Measurements from ENCODE around the gene FTO. TPM values are rescaled to one million over a fixed set of nuclear protein-coding genes. Genes with fewer than 3 reads are reported as not detected.

The FTO gene
- total RNA-seq, 2 donors from 2014 or later, result 72.7 to 73.6 TPM

GRCh38 chr16:53912155-53912554, 208.2 kb downstream of the FTO start:
- no peaks in the 10 kb centered on the region for H3K9me3 ChIP-seq
- H3K27ac ChIP-seq, result no peak overlapping the region
- TF ChIP-seq POLR2A (IDR thresholded peaks at IDR 0.05), result no peak
- TF ChIP-seq CTCF (IDR thresholded peaks at IDR 0.05), result no peak
- no peak for TF ChIP-seq POLR2AphosphoS5 (IDR thresholded peaks at IDR 0.05)
- H3K4me3 ChIP-seq, result no peak overlapping the region
- DNase-seq (ENCODE audit: low spot score), result no peak
- H3K36me3 ChIP-seq, result no peaks in the 10 kb centered on the region
- intact Hi-C loops (cut with DNase I), result loop anchor here (10.0 kb wide), 1 partner anchor 373 kb away; the partner anchor contains the start of gene IRX3
- 93% methylated on average over 2 of the region's 2 CpGs for WGBS
- no peaks in the 10 kb centered on the region for H3K27me3 ChIP-seq (replicated peaks; ENCODE audit: insufficient read depth)
- H3K4me1 ChIP-seq (replicated peaks), result no peaks in the 10 kb centered on the region

DNA sequence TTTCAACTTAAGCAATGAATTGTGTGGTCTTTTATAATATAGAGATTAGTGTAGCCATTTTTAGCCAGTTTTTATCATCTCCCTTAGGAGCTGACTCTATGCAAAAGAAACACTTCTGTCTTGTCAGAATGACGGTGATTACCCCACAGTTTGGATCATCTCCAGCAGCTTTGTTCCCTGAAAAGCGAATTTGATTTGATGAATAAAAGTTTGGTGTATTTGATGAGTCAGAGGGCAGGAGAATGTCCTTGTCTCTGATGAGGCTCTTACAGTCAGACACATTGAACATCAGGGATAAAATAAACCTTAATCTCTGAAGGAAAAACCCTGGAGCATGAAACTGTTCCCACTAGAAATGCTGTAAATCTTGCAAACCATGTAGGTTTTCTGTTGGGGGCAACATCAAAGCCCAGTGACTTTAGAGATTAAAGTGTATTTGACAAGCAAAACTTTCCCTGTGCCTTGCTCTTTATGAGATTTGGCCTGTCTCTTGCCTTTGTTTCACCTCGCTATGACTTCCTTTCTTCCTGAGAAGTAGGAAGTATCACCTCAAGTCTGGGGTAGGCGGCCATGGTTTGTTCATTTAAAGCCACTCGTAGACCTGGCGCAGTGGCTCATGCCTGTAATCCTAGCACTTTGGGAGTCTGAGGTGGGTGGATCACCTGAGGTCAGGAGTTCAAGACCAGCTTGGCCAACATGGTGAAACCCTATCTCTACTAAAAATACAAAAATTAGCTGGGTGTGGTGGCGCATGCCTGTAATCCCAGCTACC, 209.3 kb downstream of the FTO start:
- DNase-seq (ENCODE audit: low spot score), result no peak
- no peaks in the 10 kb centered on the region for H3K36me3 ChIP-seq
- H3K27ac ChIP-seq, result no peak overlapping the region
- no peak for TF ChIP-seq CTCF (IDR thresholded peaks at IDR 0.05)
- no peak for TF ChIP-seq POLR2A (IDR thresholded peaks at IDR 0.05)
- no peak for TF ChIP-seq POLR2AphosphoS5 (IDR thresholded peaks at IDR 0.05)
- 72% methylated on average over 7 of the region's 7 CpGs for WGBS
- intact Hi-C loops (cut with DNase I), result loop anchor here (10.0 kb wide), 1 partner anchor 372 kb away; the partner anchor contains the start of gene IRX3
- no peaks in the 10 kb centered on the region for H3K9me3 ChIP-seq
- H3K4me3 ChIP-seq, result no peak overlapping the region
- no peaks in the 10 kb centered on the region for H3K27me3 ChIP-seq (replicated peaks; ENCODE audit: insufficient read depth)
- H3K4me1 ChIP-seq (replicated peaks), result no peaks in the 10 kb centered on the region

GRCh38 chr16:53913920-53914319, 210.0 kb downstream of the FTO start:
- no peaks in the 10 kb centered on the region for H3K36me3 ChIP-seq
- H3K4me3 ChIP-seq, result no peak overlapping the region
- no peaks in the 10 kb centered on the region for H3K9me3 ChIP-seq
- no peak for DNase-seq (ENCODE audit: low spot score)
- no peaks in the 10 kb centered on the region for H3K4me1 ChIP-seq (replicated peaks)
- WGBS, result 81% methylated on average over 9 of the region's 9 CpGs
- no peak for TF ChIP-seq POLR2AphosphoS5 (IDR thresholded peaks at IDR 0.05)
- no peak for TF ChIP-seq CTCF (IDR thresholded peaks at IDR 0.05)
- TF ChIP-seq POLR2A (IDR thresholded peaks at IDR 0.05), result no peak
- H3K27ac ChIP-seq, result no peak overlapping the region
- no peaks in the 10 kb centered on the region for H3K27me3 ChIP-seq (replicated peaks; ENCODE audit: insufficient read depth)
- intact Hi-C loops (cut with DNase I), result loop anchor here (10.0 kb wide), 1 partner anchor 371 kb away; the partner anchor contains the start of gene IRX3

DNA sequence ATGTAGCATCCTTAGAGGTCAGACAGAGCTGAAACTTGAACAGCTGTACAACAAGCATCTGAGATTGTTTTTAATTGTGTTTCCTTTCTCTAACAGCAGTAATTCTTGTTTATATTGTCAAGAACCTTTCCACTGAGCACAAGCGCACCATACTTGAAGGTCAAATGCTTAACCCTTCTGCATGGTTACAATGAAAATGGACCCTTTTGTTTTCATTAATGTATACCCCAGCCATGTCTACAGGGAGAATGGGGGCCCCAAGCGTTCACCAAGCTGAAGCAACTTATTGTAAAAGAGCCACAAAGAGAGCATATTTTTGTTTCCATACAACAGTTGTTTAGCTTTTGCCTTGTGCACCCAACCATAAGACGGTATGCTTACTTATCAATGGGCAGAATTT, 210.8 kb downstream of the FTO start:
- Histone ChIP-seq H3K4me3 (no peak overlapping the region), H3K27ac (no peak overlapping the region), H3K4me1 (replicated peaks) (no peaks in the 10 kb centered on the region), H3K9me3 (no peaks in the 10 kb centered on the region), H3K27me3 (replicated peaks; ENCODE audit: insufficient read depth) (no peaks in the 10 kb centered on the region), H3K36me3 (no peaks in the 10 kb centered on the region)
- TF ChIP-seq POLR2A (IDR thresholded peaks at IDR 0.05) (no peak), CTCF (IDR thresholded peaks at IDR 0.05) (no peak), POLR2AphosphoS5 (IDR thresholded peaks at IDR 0.05) (no peak)
- WGBS, result 93% methylated on average over 3 of the region's 3 CpGs
- intact Hi-C loops (cut with DNase I), result loop anchor here (10.0 kb wide), 1 partner anchor 370 kb away; the partner anchor contains the start of gene IRX3
- DNase-seq (ENCODE audit: low spot score), result no peak

Measured in prostate gland (tissue), 2 donors.